ENCODE data around the gene RDH12. TPM values are rescaled to one million over a fixed set of nuclear protein-coding genes. Genes with fewer than 3 reads are reported as not detected.

RDH12 gene
- polyA plus RNA-seq, 1 donor, result 0.71 TPM

- DNase-seq, result no peak
These were observed 47.8 kb downstream of the RDH12 start for GRCh38 chr14:67749341-67750084.

GRCh38 chr14:67756496-67756895 lies 54.8 kb downstream of the RDH12 start:
- DNase-seq, result no peak

- DNase-seq, result no peak
These were observed 55.5 kb downstream of the RDH12 start for GRCh38 chr14:67757175-67757574.

- DNase-seq, result no peak
These were observed 58.2 kb downstream of the RDH12 start for GRCh38 chr14:67759916-67760315.

GRCh38 chr14:67762051-67762450 lies 60.4 kb downstream of the RDH12 start:
- DNase-seq, result no peak

GRCh38 chr14:67763158-67763822 lies 61.6 kb downstream of the RDH12 start:
- DNase-seq, result no peak

- DNase-seq, result no peak
These were observed 62.8 kb downstream of the RDH12 start for GRCh38 chr14:67764496-67764895.

GRCh38 chr14:67765192-67765834 lies 63.6 kb downstream of the RDH12 start:
- DNase-seq, result no peak

GRCh38 chr14:67766035-67766680 lies 64.5 kb downstream of the RDH12 start:
- DNase-seq, result no peak

- DNase-seq, result no peak
These were observed 66.5 kb downstream of the RDH12 start for GRCh38 chr14:67768219-67768618.

GRCh38 chr14:67773844-67774377 lies 72.2 kb downstream of the RDH12 start:
- DNase-seq, result no peak

GRCh38 chr14:67776653-67777322 lies 75.1 kb downstream of the RDH12 start:
- no peak for DNase-seq

GRCh38 chr14:67778792-67779191 lies 77.1 kb downstream of the RDH12 start:
- no peak for DNase-seq

GRCh38 chr14:67782090-67782489 lies 80.4 kb downstream of the RDH12 start:
- DNase-seq, result no peak

Other genes with a start within 250 kb of the RDH12 start
- gene TMEM229B, start 213.2 kb upstream of the RDH12 start, polyA plus RNA-seq (ENCODE audit: insufficient read length), result 2.6 TPM
- gene PLEKHH1, start 168.6 kb upstream of the RDH12 start, polyA plus RNA-seq (ENCODE audit: insufficient read length), result 87.7 TPM
- 46.9 TPM for gene PIGH, start 101.6 kb upstream of the RDH12 start, polyA plus RNA-seq (ENCODE audit: insufficient read length)
- 11.9 TPM for gene ARG2, start 82.0 kb upstream of the RDH12 start, polyA plus RNA-seq (ENCODE audit: insufficient read length)
- 117 TPM for gene VTI1B, start 27.3 kb upstream of the RDH12 start, polyA plus RNA-seq (ENCODE audit: insufficient read length)
- 121 TPM for gene RDH11, start 6.1 kb upstream of the RDH12 start, polyA plus RNA-seq (ENCODE audit: insufficient read length)
- 21.1 TPM for gene ZFYVE26, start 114.7 kb downstream of the RDH12 start, polyA plus RNA-seq (ENCODE audit: insufficient read length)
- 13.3 TPM for gene RAD51B, start 117.9 kb downstream of the RDH12 start, polyA plus RNA-seq (ENCODE audit: insufficient read length)